Measurements from ENCODE around the gene FBRS. TPM values are rescaled to one million over a fixed set of nuclear protein-coding genes. Genes with fewer than 3 reads are reported as not detected.

The FBRS gene
- total and polyA plus RNA-seq, 2 of the 13 experiments (the other 11 are each of a cell fraction or from before 2014, with no cell fraction given): 13.7 to 16.2 TPM

GRCh38 chr16:30650369-30651123 lies 7.7 kb upstream of the FBRS start, which contains the start of gene PRR14 (continued):
- TF ChIP-seq KMT2A (CRISPR knock-in tag; IDR thresholded peaks at IDR 0.05) (no peak), TFDP1 (CRISPR knock-in tag; IDR thresholded peaks at IDR 0.05; ENCODE audit: borderline replicate concordance) (no peak), IKZF5 (CRISPR knock-in tag; IDR thresholded peaks at IDR 0.05) (peak; percentile 60), ETV5 (CRISPR knock-in tag; IDR thresholded peaks at IDR 0.05; ENCODE audit: borderline replicate concordance) (peak; percentile 44; the same call in 1 of the 2 replicates), ZBTB10 (CRISPR knock-in tag; IDR thresholded peaks at IDR 0.05; ENCODE audit: borderline replicate concordance) (no peak), SALL2 (CRISPR knock-in tag; IDR thresholded peaks at IDR 0.05) (no peak), ZNF253 (CRISPR knock-in tag; IDR thresholded peaks at IDR 0.05; ENCODE audit: borderline replicate concordance) (no peak), MZF1 (CRISPR knock-in tag; IDR thresholded peaks at IDR 0.05; ENCODE audit: borderline replicate concordance) (no peak), ZBTB33 (CRISPR knock-in tag; IDR thresholded peaks at IDR 0.05) (peak; percentile 3; the same call in 1 of the 2 replicates), ZNF652 (CRISPR knock-in tag; IDR thresholded peaks at IDR 0.05; ENCODE audit: borderline replicate concordance, low read depth) (no peak), SNRNP70 (IDR thresholded peaks at IDR 0.05; ENCODE audit: low read depth, low read length) (no peak), PHF5A (CRISPR knock-in tag; IDR thresholded peaks at IDR 0.05; ENCODE audit: low read depth, unreplicated experiment) (no peak), KDM2A (CRISPR knock-in tag; IDR thresholded peaks at IDR 0.05; ENCODE audit: borderline replicate concordance, low read depth) (peak; percentile 64; the same call in 1 of the 2 replicates), ARID5B (CRISPR knock-in tag; IDR thresholded peaks at IDR 0.05) (0 out of 2 replicates have a peak, but pooled peaks have one; percentile 27), CEBPG (CRISPR knock-in tag; IDR thresholded peaks at IDR 0.05) (no peak), ZNF543 (CRISPR knock-in tag; IDR thresholded peaks at IDR 0.05) (peak; percentile 88), ATF7 (IDR thresholded peaks at IDR 0.05) (no peak), ATF7 (CRISPR knock-in tag; IDR thresholded peaks at IDR 0.05) (peak; percentile 77; the same call in 1 of the 2 replicates)
